Measurements from ENCODE around the gene MCOLN3. TPM values are rescaled to one million over a fixed set of nuclear protein-coding genes. Genes with fewer than 3 reads are reported as not detected.
A peak's percentile ranks its signal among the peaks of the same experiment; 100 is the strongest.

The MCOLN3 gene
- total RNA-seq, 4 donors from 2014 or later = 2.1 to 37.7 (median 12.0) TPM

DNA sequence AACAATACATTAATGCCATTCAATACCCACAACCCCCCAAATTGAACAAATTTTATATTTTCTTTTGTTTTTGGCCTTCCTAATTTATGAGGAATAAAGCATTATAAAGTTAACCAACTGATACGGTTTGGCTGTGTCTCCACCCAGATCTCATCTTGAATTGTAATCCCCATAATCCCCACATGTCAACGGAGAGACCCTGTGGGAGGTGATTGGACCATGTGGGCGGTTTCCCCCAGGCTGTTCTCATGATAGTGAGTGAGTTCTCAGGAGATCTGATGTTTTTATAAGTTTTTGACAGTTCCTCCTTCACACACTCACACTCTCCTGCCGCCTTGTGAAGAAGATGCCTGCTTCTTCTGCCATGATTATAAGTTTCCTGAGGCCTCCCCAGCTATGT, 6.4 kb upstream of the MCOLN3 start:
- no peaks in the 10 kb centered on the region for H3K4me1 ChIP-seq
- H3K27ac ChIP-seq = no peak overlapping the region
- no peak for TF ChIP-seq CTCF (IDR thresholded peaks at IDR 0.05)
- no peak for TF ChIP-seq POLR2A (IDR thresholded peaks at IDR 0.05)
- intact Hi-C loops (cut with DNase I; ENCODE audit: low total_unique reads) = no loop called here
- H3K36me3 ChIP-seq = no peaks in the 10 kb centered on the region
- H3K4me3 ChIP-seq = no peak overlapping the region
- H3K27me3 ChIP-seq = peaks cover 0 to 4% of the 10 kb centered on the region in 2 donors
- no peak for DNase-seq
- H3K9me3 ChIP-seq = no peaks in the 10 kb centered on the region

DNA sequence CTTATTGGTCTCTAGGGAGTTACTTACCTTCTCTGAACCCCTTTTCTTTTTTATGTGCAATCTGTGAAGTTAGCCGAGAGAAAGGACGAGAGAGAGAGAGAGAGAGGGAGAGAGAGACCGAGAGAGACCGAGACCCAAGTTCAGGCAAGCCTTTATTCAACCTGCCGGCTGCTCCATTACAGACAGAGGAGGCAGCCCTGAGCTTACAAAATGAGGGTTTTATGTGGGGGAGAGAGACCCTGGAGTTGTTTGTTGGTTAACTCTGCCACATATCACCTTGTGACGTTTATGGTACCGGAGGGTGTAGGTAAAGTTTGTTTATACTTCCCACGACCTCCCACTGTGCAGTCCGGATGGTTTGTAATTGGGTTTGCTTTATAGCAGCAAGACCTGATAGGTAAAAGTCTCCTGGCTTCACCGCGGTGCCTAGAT, 1.5 kb upstream of the MCOLN3 start:
- Histone ChIP-seq H3K9me3 (no peaks in the 10 kb centered on the region), H3K27ac (no peak overlapping the region), H3K36me3 (no peaks in the 10 kb centered on the region), H3K4me3 (no peak overlapping the region), H3K27me3 (peaks cover 11 to 18% of the 10 kb centered on the region in 2 donors), H3K4me1 (peaks cover 0 to 9% of the 10 kb centered on the region in 2 donors)
- no peak for DNase-seq
- intact Hi-C loops (cut with DNase I; ENCODE audit: low total_unique reads) = no loop called here
- TF ChIP-seq CTCF (IDR thresholded peaks at IDR 0.05) (no peak), POLR2A (IDR thresholded peaks at IDR 0.05) (no peak)

GRCh38 chr1:85047472-85048295, 616 bp downstream of the MCOLN3 start:
- Histone ChIP-seq H3K9me3 (no peaks in the 10 kb centered on the region), H3K36me3 (no peaks in the 10 kb centered on the region), H3K27ac (no peak overlapping the region), H3K4me3 (peak overlapping the region; percentile 17 to 47), H3K27me3 (peaks cover 11 to 18% of the 10 kb centered on the region in 2 donors), H3K4me1 (peaks cover 0 to 9% of the 10 kb centered on the region in 2 donors)
- no peak for TF ChIP-seq CTCF (IDR thresholded peaks at IDR 0.05)
- TF ChIP-seq POLR2A (IDR thresholded peaks at IDR 0.05) = no peak
- DNase-seq = peak in 1 of 2 donors; percentile 17
- intact Hi-C loops (cut with DNase I; ENCODE audit: low total_unique reads) = no loop called here

DNA sequence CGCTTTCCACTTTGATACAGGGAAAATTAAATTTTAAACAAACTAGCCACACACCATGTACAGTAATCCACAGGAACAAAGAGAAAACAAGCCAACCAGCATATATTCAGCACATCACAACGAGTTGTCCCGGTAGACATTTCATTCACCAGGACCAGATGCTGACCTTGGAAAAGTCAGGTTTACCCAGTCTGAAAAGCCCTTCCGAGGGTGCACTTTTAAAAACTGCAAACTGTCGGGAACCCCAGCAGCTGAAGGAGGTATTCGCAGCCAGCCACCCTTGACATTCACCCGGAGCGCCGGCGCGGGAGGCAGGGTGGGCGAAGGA, 1.2 kb downstream of the MCOLN3 start:
- no peak for TF ChIP-seq POLR2A (IDR thresholded peaks at IDR 0.05)
- no peak for TF ChIP-seq CTCF (IDR thresholded peaks at IDR 0.05)
- Histone ChIP-seq H3K27me3 (peaks cover 11 to 18% of the 10 kb centered on the region in 2 donors), H3K4me1 (peaks cover 0 to 9% of the 10 kb centered on the region in 2 donors), H3K36me3 (no peaks in the 10 kb centered on the region), H3K4me3 (no peak overlapping the region), H3K27ac (no peak overlapping the region), H3K9me3 (no peaks in the 10 kb centered on the region)
- DNase-seq = no peak
- intact Hi-C loops (cut with DNase I; ENCODE audit: low total_unique reads) = no loop called here

GRCh38 chr1:85042413-85042812, 5.9 kb downstream of the MCOLN3 start:
- H3K4me3 ChIP-seq = no peak overlapping the region
- no peaks in the 10 kb centered on the region for H3K36me3 ChIP-seq
- no peaks in the 10 kb centered on the region for H3K4me1 ChIP-seq
- TF ChIP-seq CTCF (IDR thresholded peaks at IDR 0.05) = no peak
- TF ChIP-seq POLR2A (IDR thresholded peaks at IDR 0.05) = no peak
- H3K27ac ChIP-seq = no peak overlapping the region
- intact Hi-C loops (cut with DNase I; ENCODE audit: low total_unique reads) = no loop called here
- no peak for DNase-seq
- no peaks in the 10 kb centered on the region for H3K9me3 ChIP-seq
- peaks cover 0 to 10% of the 10 kb centered on the region in 2 donors for H3K27me3 ChIP-seq

All from uterus (tissue), 4 donors.